Esophagus muscularis mucosa (tissue), 4 donors: Measurements from ENCODE around the gene C5orf24.

ENCODE experiments used
- CTCF ChIP-seq, 3 experiments: fragments of 200-600 bp in 2 of 3; fragments of 450-650 bp in 1 of 3; sonication (generic) in 2 of 3; IDR thresholded peaks; one replicate each; pipeline ENCODE4 v1.5.1; 2017 to 2019; ENCODE audit warnings: antibody characterized with exemption in 3 of 3, mild to moderate bottlenecking in 2 of 3, moderate library complexity in 1 of 3
- EP300 ChIP-seq: sonication (generic); formaldehyde crosslinking; IDR thresholded peaks from one replicate; pipeline ENCODE4 v1.6.1; 2017; ENCODE audit warnings: antibody characterized with exemption
- POLR2A ChIP-seq: fragments of 450-650 bp; IDR thresholded peaks from one replicate; pipeline ENCODE4 v1.6.1; 2017; ENCODE audit warnings: antibody characterized with exemption, moderate library complexity, mild to moderate bottlenecking, low read depth
- POLR2AphosphoS5 ChIP-seq, 2 donors: sonication (generic); formaldehyde crosslinking; IDR thresholded peaks; one replicate each; pipeline ENCODE4 v1.6.1; 2017; ENCODE audit warnings: antibody characterized with exemption in 2 of 2

DNA sequence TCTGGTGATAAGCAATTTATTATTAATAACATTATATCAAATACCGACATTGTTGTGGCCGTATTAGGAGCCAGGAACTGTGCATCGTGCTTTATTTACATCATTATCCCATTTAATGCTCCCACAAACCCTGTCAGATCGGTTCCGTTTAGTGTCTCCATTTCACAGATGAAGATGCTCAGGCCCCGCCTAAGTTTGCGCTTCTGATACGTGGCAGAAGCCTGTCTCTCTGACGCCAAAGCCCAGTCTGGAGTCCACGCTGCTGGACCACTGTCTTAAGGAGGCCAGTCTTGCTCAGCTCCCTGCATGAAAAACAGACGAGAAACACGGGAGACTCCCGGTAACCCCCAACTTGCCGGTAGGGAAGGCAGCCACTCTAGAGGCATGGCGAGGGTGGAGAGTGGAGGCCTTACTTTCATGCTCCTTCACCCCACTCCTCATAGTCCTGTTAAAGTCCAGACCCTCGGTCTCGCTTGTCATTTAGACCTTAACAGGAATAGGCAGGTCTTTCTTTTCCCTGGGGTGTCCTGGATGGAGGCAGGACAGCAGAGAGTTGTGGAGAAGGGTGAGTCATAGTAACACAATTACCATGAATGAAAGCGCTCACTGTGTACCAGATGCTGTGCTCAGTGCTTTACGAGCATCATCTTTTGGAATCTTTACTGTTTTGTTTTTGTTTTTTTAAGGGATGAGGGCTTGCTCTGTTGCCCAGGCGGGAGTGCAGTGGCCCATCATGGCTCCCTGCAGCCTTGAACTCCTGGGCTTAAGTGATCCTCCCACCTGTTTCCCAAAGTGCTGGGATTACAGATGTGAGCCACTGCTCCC lies 29.3 kb downstream of the C5orf24 start:
- TF ChIP-seq CTCF (IDR thresholded peaks at IDR 0.05) (no peak), POLR2A (no peak), POLR2AphosphoS5 (IDR thresholded peaks at IDR 0.05) (peak in 1 of 2 donors; percentile 26), EP300 (no peak)
